H1 (cell line): Measurements from ENCODE around the gene UMAD1. TPM values are rescaled to one million over a fixed set of nuclear protein-coding genes. Genes with fewer than 3 reads are reported as not detected.
A peak's percentile ranks its signal among the peaks of the same experiment; 100 is the strongest.

ENCODE experiments used
- CTCF ChIA-PET: fragments of 300-600 bp; sonication (Branson Sonifier 250); formaldehyde crosslinking; loops from one replicate; lab custom pipeline; 2021; ENCODE audit not compliant: partially characterized antibody; lab: Charles Lee
- POLR2A ChIA-PET: fragments of 300-600 bp; sonication (Branson Sonifier 250); formaldehyde crosslinking; loops from one replicate; lab custom pipeline; 2021; ENCODE audit warnings: inconsistent platforms; ENCODE audit not compliant: partially characterized antibody; lab: Charles Lee
- DNase-seq, 2 experiments: peaks; one replicate each; pipeline versions ENCODE4 v3.0.0 to v3.0.0-alpha.2; 2010 to 2022; ENCODE audit warnings: low spot score in 2 of 2, low read depth in 1 of 2, mixed read lengths in 1 of 2
- FAIRE-seq: peaks from 2 replicates; lab custom pipeline; 2011; peaks lifted over from hg19 to GRCh38; lab: Jason Lieb, UNC
- H2AFZ ChIP-seq: 2 replicates; pipeline ENCODE4 v1.8.1; 2012; ENCODE audit warnings: low read length, inconsistent platforms
- H2AK5ac ChIP-seq: 2 replicates; pipeline ENCODE4 v1.6.1; 2013; ENCODE audit warnings: low read depth, low read length
- H2BK120ac ChIP-seq: replicated peaks from 2 replicates; pipeline ENCODE3; 2013; ENCODE audit warnings: low read depth, low read length, inconsistent platforms
- H2BK12ac ChIP-seq: 2 replicates; pipeline ENCODE4 v1.6.1; 2013; ENCODE audit warnings: low read depth, low read length
- H2BK15ac ChIP-seq: 2 replicates; pipeline ENCODE4 v1.6.1; 2013; ENCODE audit warnings: low read length
- H2BK20ac ChIP-seq: 2 replicates; pipeline ENCODE4 v1.6.1; 2013; ENCODE audit warnings: low read length
- H2BK5ac ChIP-seq: 2 replicates; pipeline ENCODE4 v1.6.1; 2013; ENCODE audit warnings: low read depth, low read length
- H3K14ac ChIP-seq: 2 replicates; pipeline ENCODE4 v1.6.1; 2013; ENCODE audit warnings: inconsistent platforms; ENCODE audit not compliant: insufficient read length
- H3K18ac ChIP-seq: 2 replicates; pipeline ENCODE4 v1.6.1; 2013; ENCODE audit warnings: low read length; ENCODE audit errors: extremely low read depth
- H3K23ac ChIP-seq: 2 replicates; pipeline ENCODE4 v1.6.1; 2013; ENCODE audit warnings: inconsistent platforms; ENCODE audit not compliant: insufficient read length
- H3K23me2 ChIP-seq: 2 replicates; pipeline ENCODE4 v1.6.1; 2013; ENCODE audit warnings: low read depth, low read length
- H3K27ac ChIP-seq: 2 replicates; pipeline ENCODE4 v1.6.1; 2011; ENCODE audit warnings: low read depth, low read length, inconsistent platforms
- H3K27me3 ChIP-seq, 4 experiments: replicated peaks in 1 of 4; 1 replicate in 1 of 4; 2 replicates in 3 of 4; pipeline versions ENCODE4 v1.6.1 to v1.8.1; 2011 to 2013; ENCODE audit warnings: low read length in 3 of 4, mild to moderate bottlenecking in 3 of 4, inconsistent platforms in 2 of 4, mixed read lengths in 2 of 4, moderate library complexity in 1 of 4; ENCODE audit not compliant: control insufficient read depth in 3 of 4, insufficient read depth in 3 of 4; ENCODE audit errors: extremely low read depth in 1 of 4
- H3K36me3 ChIP-seq, 4 experiments: 2 replicates each; pipeline versions ENCODE4 v1.6.1 to v1.8.1; 2011 to 2013; ENCODE audit warnings: mild to moderate bottlenecking in 4 of 4, low read length in 3 of 4, moderate library complexity in 2 of 4, control low read depth in 1 of 4, inconsistent platforms in 1 of 4; ENCODE audit not compliant: insufficient read depth in 4 of 4, control insufficient read depth in 2 of 4
- H3K4ac ChIP-seq: replicated peaks from 2 replicates; pipeline ENCODE3; 2013; ENCODE audit warnings: low read length, low read depth, mixed read lengths, inconsistent platforms; ENCODE audit not compliant: insufficient read length
- H3K4me1 ChIP-seq, 4 experiments: replicated peaks in 1 of 4; 1 replicate in 1 of 4; 2 replicates in 3 of 4; pipeline versions ENCODE4 v1.6.1 to v1.8.1; 2011 to 2013; ENCODE audit warnings: low read length in 3 of 4, inconsistent platforms in 2 of 4, mixed read lengths in 1 of 4; ENCODE audit not compliant: insufficient read depth in 4 of 4, control insufficient read depth in 3 of 4
- H3K4me2 ChIP-seq, 2 experiments: 2 replicates each; pipeline versions ENCODE4 v1.6.1 to v1.8.1; 2011 to 2013; ENCODE audit warnings: low read depth in 2 of 2, low read length in 2 of 2, control low read depth in 1 of 2, inconsistent platforms in 1 of 2, mild to moderate bottlenecking in 1 of 2; ENCODE audit not compliant: insufficient read depth in 1 of 2
- H3K4me3 ChIP-seq, 4 experiments: fragments of 200-600, 300-600 bp in 1 of 4; sonication (generic), shearing (Covaris generic), sonication (Bioruptor Twin) in 1 of 4; 2 replicates each; pipeline versions ENCODE4 v1.5.1 to v1.8.1; 2011 to 2016; ENCODE audit warnings: low read length in 4 of 4, low read depth in 3 of 4, control low read depth in 2 of 4, inconsistent platforms in 2 of 4, mild to moderate bottlenecking in 2 of 4, mixed read lengths in 1 of 4, moderate library complexity in 1 of 4; ENCODE audit not compliant: insufficient read depth in 2 of 4; ENCODE audit errors: extremely low read depth in 1 of 4
- H3K56ac ChIP-seq: replicated peaks from 2 replicates; pipeline ENCODE3; 2013; ENCODE audit warnings: low read depth, mild to moderate bottlenecking, mixed read lengths, low read length, inconsistent platforms; ENCODE audit not compliant: insufficient read length
- H3K79me1 ChIP-seq: 2 replicates; pipeline ENCODE4 v1.6.1; 2013; ENCODE audit warnings: low read depth, low read length, control low read depth
- H3K79me2 ChIP-seq, 2 experiments: 2 replicates each; pipeline versions ENCODE4 v1.6.1 to v1.8.1; 2012 to 2013; ENCODE audit warnings: low read length in 2 of 2, mild to moderate bottlenecking in 2 of 2, inconsistent platforms in 1 of 2; ENCODE audit not compliant: insufficient read depth in 2 of 2, control insufficient read depth in 1 of 2
- H3K9ac ChIP-seq, 4 experiments: replicated peaks in 1 of 4; 1 replicate in 1 of 4; 2 replicates in 3 of 4; pipeline versions ENCODE4 v1.6.1 to v1.8.1; 2011 to 2013; ENCODE audit warnings: low read depth in 3 of 4, low read length in 3 of 4, control low read depth in 2 of 4, mild to moderate bottlenecking in 2 of 4, moderate library complexity in 2 of 4, inconsistent platforms in 1 of 4; ENCODE audit errors: extremely low read depth in 1 of 4
- H3K9me3 ChIP-seq, 2 experiments: 2 replicates each; pipeline versions ENCODE4 v1.6.1 to v1.8.1; 2012 to 2013; ENCODE audit warnings: mild to moderate bottlenecking in 2 of 2, moderate library complexity in 2 of 2, control low read depth in 1 of 2, inconsistent platforms in 1 of 2, low read depth in 1 of 2, low read length in 1 of 2, mixed read lengths in 1 of 2; ENCODE audit not compliant: insufficient read depth in 2 of 2
- H4K20me1 ChIP-seq, 2 experiments: replicated peaks in 1 of 2; 2 replicates each; pipeline versions ENCODE3 to v1.8.1; 2011 to 2013; ENCODE audit warnings: inconsistent platforms in 2 of 2, low read length in 2 of 2, mild to moderate bottlenecking in 1 of 2; ENCODE audit not compliant: insufficient read depth in 2 of 2, control insufficient read depth in 1 of 2
- H4K5ac ChIP-seq: 2 replicates; pipeline ENCODE4 v1.6.1; 2013; ENCODE audit warnings: low read length, low read depth, mixed read lengths, inconsistent platforms; ENCODE audit not compliant: insufficient read length
- H4K8ac ChIP-seq: 2 replicates; pipeline ENCODE4 v1.8.0; 2013; ENCODE audit warnings: mild to moderate bottlenecking, moderate library complexity, low read length, inconsistent platforms; ENCODE audit not compliant: insufficient read depth; ENCODE audit errors: extremely low read depth
- H4K91ac ChIP-seq: replicated peaks from 2 replicates; pipeline ENCODE3; 2013; ENCODE audit warnings: low read length, mixed read lengths, inconsistent platforms; ENCODE audit not compliant: insufficient read length
- BACH1 ChIP-seq: IDR thresholded peaks from 2 replicates; pipeline ENCODE4 v1.6.1; 2012; ENCODE audit warnings: low read length, improper control_type of control experiment
- CHD2 ChIP-seq: IDR thresholded peaks from 2 replicates; pipeline ENCODE4 v1.6.1; 2012; ENCODE audit warnings: low read length, improper control_type of control experiment
- EZH2 ChIP-seq: fragments of 200-600 bp; sonication (generic); IDR thresholded peaks from 2 replicates; pipeline ENCODE4 v1.7.1; 2012; ENCODE audit warnings: low read depth, mild to moderate bottlenecking, moderate library complexity, low read length, inconsistent platforms; ENCODE audit not compliant: severe bottlenecking
- JUND ChIP-seq: IDR thresholded peaks from 2 replicates; pipeline ENCODE4 v1.6.1; 2011; ENCODE audit warnings: mild to moderate bottlenecking, improper control_type of control experiment, low read length
- KDM5A ChIP-seq: fragments of 200-600 bp; IDR thresholded peaks from 2 replicates; pipeline ENCODE4 v1.7.1; 2012; ENCODE audit warnings: mild to moderate bottlenecking, low read length, inconsistent platforms, mixed read lengths
- NANOG ChIP-seq: IDR thresholded peaks from 2 replicates; pipeline ENCODE4 v1.6.1; 2011; ENCODE audit warnings: low read length, low read depth, mild to moderate bottlenecking, inconsistent platforms; ENCODE audit not compliant: insufficient read depth, poor library complexity, severe bottlenecking
- NRF1 ChIP-seq: IDR thresholded peaks from 2 replicates; pipeline ENCODE4 v1.6.1; 2011; ENCODE audit warnings: mild to moderate bottlenecking, low read depth, low read length, improper control_type of control experiment
- POLR2AphosphoS5 ChIP-seq: IDR thresholded peaks from 2 replicates; pipeline ENCODE4 v1.6.1; 2011; ENCODE audit warnings: low read depth, low read length
- POU5F1 ChIP-seq: IDR thresholded peaks from 2 replicates; pipeline ENCODE4 v1.6.1; 2011; ENCODE audit warnings: low read depth, mild to moderate bottlenecking, low read length, moderate library complexity
- RNF2 ChIP-seq: fragments of 200-900, 300-1000 bp; sonication (generic); IDR thresholded peaks from 2 replicates; pipeline ENCODE4 v1.7.1; 2016; ENCODE audit warnings: borderline replicate concordance, low read depth, mild to moderate bottlenecking, antibody characterized with exemption, low read length; ENCODE audit not compliant: poor library complexity, severe bottlenecking; ENCODE audit errors: missing control alignments
- SAP30 ChIP-seq: fragments of 300-600 bp; sonication (generic); IDR thresholded peaks from 2 replicates; pipeline ENCODE4 v1.7.1; 2012; ENCODE audit warnings: low read length, moderate library complexity, mild to moderate bottlenecking, inconsistent platforms; ENCODE audit not compliant: insufficient read depth, insufficient replicate concordance
- SUZ12 ChIP-seq: fragments of 200-600 bp; sonication (generic); IDR thresholded peaks from 2 replicates; pipeline ENCODE4 v1.6.1; 2012; ENCODE audit warnings: mild to moderate bottlenecking, inconsistent platforms, low read length, moderate library complexity, mixed read lengths
- TAF7 ChIP-seq: optimal IDR thresholded peaks from 2 replicates; pipeline ENCODE3; 2011; ENCODE audit warnings: low read depth, mild to moderate bottlenecking, inconsistent platforms, low read length, moderate library complexity, borderline replicate concordance
- TCF12 ChIP-seq: IDR thresholded peaks from 2 replicates; pipeline ENCODE4 v1.6.1; 2011; ENCODE audit warnings: low read depth, mild to moderate bottlenecking, low read length
- WGBS, 2 experiments: shearing (Covaris generic) in 1 of 2; methylation state at CpG; one replicate each; pipeline versions ENCODE4 v1.1.6 to v1.1.7; 2013 to 2015; ENCODE audit warnings: low lambda C conversion rate in 2 of 2, mixed read lengths in 2 of 2, inconsistent platforms in 1 of 2, low coverage in 1 of 2, missing lambda C conversion rate in 1 of 2; ENCODE audit not compliant: insufficient replicate concordance in 2 of 2, insufficient coverage in 1 of 2, insufficient read length in 1 of 2; ENCODE audit errors: extremely low coverage in 1 of 2, missing lambda C conversion rate in 1 of 2; 5-methylcytosine and 5-hydroxymethylcytosine counted together
- polyA plus RNA-seq, 7 experiments: library from polyadenylated mRNA; depleted of rRNA in 3 of 7; stranded (reverse) in 5 of 7; unstranded in 2 of 7; fragments of >200 nt in 5 of 7; fragments of 200-250 nt in 2 of 7; gene quantifications; 1 replicate in 5 of 7; 2 replicates in 1 of 7; 4 replicates in 1 of 7; pipeline versions ENCODE4 v1.2.1 to v1.2.3, GENCODE V29; 2011 to 2013; ENCODE audit warnings: missing spikeins in 2 of 7, mixed read lengths in 2 of 7
- total RNA-seq: library from RNA; stranded (reverse); fragmentation: NEBNext Ultra II Directional; extraction: Animal tissue kit (Norgen Biotek cat#: 25700); gene quantifications from 2 replicates; pipeline ENCODE4 v1.2.1, GENCODE V29; 2021

The UMAD1 gene
- total and polyA plus RNA-seq, 2 of the 8 experiments (the other 6 are each of a cell fraction or from before 2014, with no cell fraction given), result 10.4 to 12.3 TPM

DNA sequence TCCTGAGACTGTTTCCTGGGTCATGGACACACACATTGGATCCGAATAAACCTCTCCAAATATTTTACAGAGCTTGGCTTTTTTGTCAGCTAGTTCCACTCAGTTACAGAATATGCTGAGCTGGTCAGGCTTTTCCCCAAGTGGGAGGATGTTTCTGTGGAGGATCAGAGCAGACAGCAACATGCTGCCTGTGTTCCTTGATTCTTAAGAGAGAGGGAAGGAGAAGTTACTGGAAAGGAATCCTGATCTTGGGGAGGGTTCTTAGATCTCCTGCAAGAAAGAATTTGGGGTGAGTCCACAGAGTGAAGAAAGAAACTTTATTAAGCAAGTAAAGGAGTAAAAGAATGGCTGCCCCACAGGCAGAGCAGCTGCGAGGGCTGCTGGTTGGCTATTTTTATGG is 154.7 kb downstream of the UMAD1 start:
- H3K27me3 ChIP-seq, result no peaks in the 10 kb centered on the region
- ChIA-PET CTCF (interaction anchor here (0.9 kb wide), 1 partner anchor 46 kb away, joined by 4 read pairs; no protein-coding TSS in a partner anchor), POLR2A (no interaction called here)

More for the DNA sequence above, 154.7 kb downstream of the UMAD1 start:
- Histone ChIP-seq H3K36me3 (peaks cover 0 to 3% (median 0%) of the 10 kb centered on the region in 4 experiments; a peak in 2 of 8 replicates), H4K91ac (no peak overlapping the region), H2BK20ac (no peak overlapping the region), H3K4me1 (peaks cover 0 to 5% (median 2%) of the 10 kb centered on the region in 4 experiments; a peak in 2 of 7 replicates), H2AK5ac (no peak overlapping the region), H3K79me1 (no peaks in the 10 kb centered on the region), H3K9ac (no peak overlapping the region), H3K4me3 (no peak overlapping the region), H3K27ac (no peak overlapping the region), H3K9me3 (peaks cover 0 to 3% of the 10 kb centered on the region in 2 experiments; a peak in 1 of 4 replicates), H3K79me2 (no peaks in the 10 kb centered on the region), H2BK12ac (no peak overlapping the region), H2BK5ac (peak overlapping the region; percentile 29; the same call in 1 of the 2 replicates), H3K4me2 (no peak overlapping the region), H4K8ac (no peak overlapping the region), H4K20me1 (no peaks in the 10 kb centered on the region), H2BK15ac (no peak overlapping the region), H3K23ac (no peak overlapping the region), H2AFZ (no peak overlapping the region), H3K18ac (no peak overlapping the region), H4K5ac (no peak overlapping the region), H2BK120ac (no peak overlapping the region), H3K23me2 (no peaks in the 10 kb centered on the region), H3K56ac (no peak overlapping the region), H3K14ac (no peak overlapping the region), H3K4ac (no peak overlapping the region)
- no peak for TF ChIP-seq TCF12
- TF ChIP-seq RNF2, result no peak
- TF ChIP-seq CHD2, result no peak
- TF ChIP-seq EZH2, result no peak
- TF ChIP-seq KDM5A, result no peak
- no peak for TF ChIP-seq POLR2AphosphoS5
- TF ChIP-seq TAF7, result no peak
- no peak for TF ChIP-seq NRF1
- TF ChIP-seq NANOG, result no peak
- no peak for TF ChIP-seq SAP30
- no peak for TF ChIP-seq SUZ12
- no peak for TF ChIP-seq JUND
- no peak for TF ChIP-seq BACH1
- TF ChIP-seq POU5F1, result no peak
- FAIRE-seq, result no peak
- WGBS, 2 experiments, result 86% methylated on average over 2 of the region's 2 CpGs; no CpG with 5 or more reads in 1 of the 2 experiments
- DNase-seq, result no peak
